Measurements from ENCODE around the gene ITPRIPL2. TPM values are rescaled to one million over a fixed set of nuclear protein-coding genes. Genes with fewer than 3 reads are reported as not detected.

The ITPRIPL2 gene
- total and polyA plus RNA-seq, 2 of the 13 experiments (the other 11 are each of a cell fraction or from before 2014, with no cell fraction given): 5.9 to 12.6 TPM

- TF ChIP-seq, protein P1, sequence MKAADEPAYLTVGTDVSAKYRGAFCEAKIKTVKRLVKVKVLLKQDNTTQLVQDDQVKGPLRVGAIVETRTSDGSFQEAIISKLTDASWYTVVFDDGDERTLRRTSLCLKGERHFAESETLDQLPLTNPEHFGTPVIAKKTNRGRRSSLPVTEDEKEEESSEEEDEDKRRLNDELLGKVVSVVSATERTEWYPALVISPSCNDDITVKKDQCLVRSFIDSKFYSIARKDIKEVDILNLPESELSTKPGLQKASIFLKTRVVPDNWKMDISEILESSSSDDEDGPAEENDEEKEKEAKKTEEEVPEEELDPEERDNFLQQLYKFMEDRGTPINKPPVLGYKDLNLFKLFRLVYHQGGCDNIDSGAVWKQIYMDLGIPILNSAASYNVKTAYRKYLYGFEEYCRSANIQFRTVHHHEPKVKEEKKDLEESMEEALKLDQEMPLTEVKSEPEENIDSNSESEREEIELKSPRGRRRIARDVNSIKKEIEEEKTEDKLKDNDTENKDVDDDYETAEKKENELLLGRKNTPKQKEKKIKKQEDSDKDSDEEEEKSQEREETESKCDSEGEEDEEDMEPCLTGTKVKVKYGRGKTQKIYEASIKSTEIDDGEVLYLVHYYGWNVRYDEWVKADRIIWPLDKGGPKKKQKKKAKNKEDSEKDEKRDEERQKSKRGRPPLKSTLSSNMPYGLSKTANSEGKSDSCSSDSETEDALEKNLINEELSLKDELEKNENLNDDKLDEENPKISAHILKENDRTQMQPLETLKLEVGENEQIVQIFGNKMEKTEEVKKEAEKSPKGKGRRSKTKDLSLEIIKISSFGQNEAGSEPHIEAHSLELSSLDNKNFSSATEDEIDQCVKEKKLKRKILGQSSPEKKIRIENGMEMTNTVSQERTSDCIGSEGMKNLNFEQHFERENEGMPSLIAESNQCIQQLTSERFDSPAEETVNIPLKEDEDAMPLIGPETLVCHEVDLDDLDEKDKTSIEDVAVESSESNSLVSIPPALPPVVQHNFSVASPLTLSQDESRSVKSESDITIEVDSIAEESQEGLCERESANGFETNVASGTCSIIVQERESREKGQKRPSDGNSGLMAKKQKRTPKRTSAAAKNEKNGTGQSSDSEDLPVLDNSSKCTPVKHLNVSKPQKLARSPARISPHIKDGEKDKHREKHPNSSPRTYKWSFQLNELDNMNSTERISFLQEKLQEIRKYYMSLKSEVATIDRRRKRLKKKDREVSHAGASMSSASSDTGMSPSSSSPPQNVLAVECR (CRISPR knock-in tag; IDR thresholded peaks at IDR 0.05; ENCODE audit: borderline replicate concordance): no peak
- TF ChIP-seq NCOA2 (CRISPR knock-in tag; IDR thresholded peaks at IDR 0.05): 0 out of 2 replicates have a peak, but pooled peaks have one; percentile 19
- no peak for TF ChIP-seq RELA (CRISPR knock-in tag; IDR thresholded peaks at IDR 0.05)
- TF ChIP-seq HOXD1 (CRISPR knock-in tag; IDR thresholded peaks at IDR 0.05): no peak
- TF ChIP-seq, protein P2, sequence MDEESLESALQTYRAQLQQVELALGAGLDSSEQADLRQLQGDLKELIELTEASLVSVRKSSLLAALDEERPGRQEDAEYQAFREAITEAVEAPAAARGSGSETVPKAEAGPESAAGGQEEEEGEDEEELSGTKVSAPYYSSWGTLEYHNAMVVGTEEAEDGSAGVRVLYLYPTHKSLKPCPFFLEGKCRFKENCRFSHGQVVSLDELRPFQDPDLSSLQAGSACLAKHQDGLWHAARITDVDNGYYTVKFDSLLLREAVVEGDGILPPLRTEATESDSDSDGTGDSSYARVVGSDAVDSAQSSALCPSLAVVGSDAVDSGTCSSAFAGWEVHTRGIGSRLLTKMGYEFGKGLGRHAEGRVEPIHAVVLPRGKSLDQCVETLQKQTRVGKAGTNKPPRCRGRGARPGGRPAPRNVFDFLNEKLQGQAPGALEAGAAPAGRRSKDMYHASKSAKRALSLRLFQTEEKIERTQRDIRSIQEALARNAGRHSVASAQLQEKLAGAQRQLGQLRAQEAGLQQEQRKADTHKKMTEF (CRISPR knock-in tag; IDR thresholded peaks at IDR 0.05): 0 out of 2 replicates have a peak, but pooled peaks have one; percentile 42
- no peak for TF ChIP-seq KMT2B (CRISPR knock-in tag; IDR thresholded peaks at IDR 0.05)
- no peak; the same call in 1 of the 2 replicates for TF ChIP-seq MIER3 (CRISPR knock-in tag; IDR thresholded peaks at IDR 0.05; ENCODE audit: borderline replicate concordance)
- TF ChIP-seq ZNF883 (CRISPR knock-in tag; IDR thresholded peaks at IDR 0.05; ENCODE audit: not compliant biosample characterization): peak; percentile 59
- no peak for TF ChIP-seq MTF2 (CRISPR knock-in tag; IDR thresholded peaks at IDR 0.05; ENCODE audit: borderline replicate concordance)
- no peak for TF ChIP-seq TOPORS (CRISPR knock-in tag; IDR thresholded peaks at IDR 0.05)
- TF ChIP-seq ZFX (CRISPR knock-in tag; IDR thresholded peaks at IDR 0.05; ENCODE audit: low read depth): peak; percentile 50
- TF ChIP-seq ZNF3 (CRISPR knock-in tag; IDR thresholded peaks at IDR 0.05): no peak
- TF ChIP-seq ZNF432 (CRISPR knock-in tag; IDR thresholded peaks at IDR 0.05; ENCODE audit: borderline replicate concordance): no peak
- TF ChIP-seq NFIB (CRISPR knock-in tag; IDR thresholded peaks at IDR 0.05; ENCODE audit: borderline replicate concordance): no peak
- no peak for TF ChIP-seq ZNF264 (CRISPR knock-in tag; IDR thresholded peaks at IDR 0.05)
- no peak for TF ChIP-seq HCFC1 (IDR thresholded peaks at IDR 0.05; ENCODE audit: low read depth, low read length)
- TF ChIP-seq NCOA5 (CRISPR knock-in tag; IDR thresholded peaks at IDR 0.05): no peak
- no peak for TF ChIP-seq ZNF234 (CRISPR knock-in tag; conservative IDR thresholded peaks at IDR 0.05)
- no peak for TF ChIP-seq NFIC (IDR thresholded peaks at IDR 0.05; ENCODE audit: low read length)
- TF ChIP-seq HDAC1 (CRISPR knock-in tag; IDR thresholded peaks at IDR 0.05): peak; percentile 86
- peak; percentile 29 to 56; a peak in 2 of 4 replicates for TF ChIP-seq EP300 (IDR thresholded peaks at IDR 0.05; ENCODE audit: low read depth in 2 of 2, low read length in 2 of 2)
- TF ChIP-seq EP300 (CRISPR knock-in tag; IDR thresholded peaks at IDR 0.05; ENCODE audit: borderline replicate concordance): no peak
- TF ChIP-seq HOXA7 (CRISPR knock-in tag; IDR thresholded peaks at IDR 0.05): peak; percentile 74; the same call in 1 of the 2 replicates
- TF ChIP-seq U2AF2 (IDR thresholded peaks at IDR 0.05; ENCODE audit: low read depth, low read length): no peak
- TF ChIP-seq, protein P3, sequence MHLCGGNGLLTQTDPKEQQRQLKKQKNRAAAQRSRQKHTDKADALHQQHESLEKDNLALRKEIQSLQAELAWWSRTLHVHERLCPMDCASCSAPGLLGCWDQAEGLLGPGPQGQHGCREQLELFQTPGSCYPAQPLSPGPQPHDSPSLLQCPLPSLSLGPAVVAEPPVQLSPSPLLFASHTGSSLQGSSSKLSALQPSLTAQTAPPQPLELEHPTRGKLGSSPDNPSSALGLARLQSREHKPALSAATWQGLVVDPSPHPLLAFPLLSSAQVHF (CRISPR knock-in tag; IDR thresholded peaks at IDR 0.05): no peak
- TF ChIP-seq ZNF816 (CRISPR knock-in tag; IDR thresholded peaks at IDR 0.05; ENCODE audit: borderline replicate concordance): no peak
- TF ChIP-seq GATA4 (IDR thresholded peaks at IDR 0.05; ENCODE audit: borderline replicate concordance, low read depth): no peak
Measured at GRCh38 chr16:19123535-19124178, 9.9 kb downstream of the ITPRIPL2 start (continued).

Data from HepG2 (cell line).